SK-N-SH treated with all-trans-retinoic acid at 6 μM for 48 hours (cell line): ENCODE measurements around the gene HSPB6.
A peak's percentile ranks its signal among the peaks of the same experiment; 100 is the strongest.

Experiments
- CSDC2 ChIP-seq: fragments of 250-450 bp; sonication (Bioruptor Pico); IDR thresholded peaks from 2 replicates; pipeline ENCODE4 v1.5.0; 2020; ENCODE audit warnings: mild to moderate bottlenecking, moderate library complexity
- ZFP3 ChIP-seq: fragments of 250-450 bp; sonication (Bioruptor Pico); IDR thresholded peaks from 2 replicates; pipeline ENCODE4 v1.5.0; 2020; ENCODE audit warnings: mild to moderate bottlenecking, moderate library complexity
- ZNF70 ChIP-seq: fragments of 450-650 bp; formaldehyde crosslinking; IDR thresholded peaks from 2 replicates; pipeline ENCODE4 v1.5.0; 2020; ENCODE audit warnings: mild to moderate bottlenecking, moderate library complexity
- TF ChIP-seq, protein P1 (sequence below): fragments of 250-450 bp; sonication (Bioruptor Pico); IDR thresholded peaks from 2 replicates; pipeline ENCODE4 v1.5.0; 2020; ENCODE audit warnings: mild to moderate bottlenecking, moderate library complexity
- TF ChIP-seq, protein P2 (sequence below): fragments of 250-450 bp; sonication (Bioruptor Pico); IDR thresholded peaks from 2 replicates; pipeline ENCODE4 v1.5.1; 2020; ENCODE audit warnings: low read depth, mild to moderate bottlenecking, moderate library complexity

DNA sequence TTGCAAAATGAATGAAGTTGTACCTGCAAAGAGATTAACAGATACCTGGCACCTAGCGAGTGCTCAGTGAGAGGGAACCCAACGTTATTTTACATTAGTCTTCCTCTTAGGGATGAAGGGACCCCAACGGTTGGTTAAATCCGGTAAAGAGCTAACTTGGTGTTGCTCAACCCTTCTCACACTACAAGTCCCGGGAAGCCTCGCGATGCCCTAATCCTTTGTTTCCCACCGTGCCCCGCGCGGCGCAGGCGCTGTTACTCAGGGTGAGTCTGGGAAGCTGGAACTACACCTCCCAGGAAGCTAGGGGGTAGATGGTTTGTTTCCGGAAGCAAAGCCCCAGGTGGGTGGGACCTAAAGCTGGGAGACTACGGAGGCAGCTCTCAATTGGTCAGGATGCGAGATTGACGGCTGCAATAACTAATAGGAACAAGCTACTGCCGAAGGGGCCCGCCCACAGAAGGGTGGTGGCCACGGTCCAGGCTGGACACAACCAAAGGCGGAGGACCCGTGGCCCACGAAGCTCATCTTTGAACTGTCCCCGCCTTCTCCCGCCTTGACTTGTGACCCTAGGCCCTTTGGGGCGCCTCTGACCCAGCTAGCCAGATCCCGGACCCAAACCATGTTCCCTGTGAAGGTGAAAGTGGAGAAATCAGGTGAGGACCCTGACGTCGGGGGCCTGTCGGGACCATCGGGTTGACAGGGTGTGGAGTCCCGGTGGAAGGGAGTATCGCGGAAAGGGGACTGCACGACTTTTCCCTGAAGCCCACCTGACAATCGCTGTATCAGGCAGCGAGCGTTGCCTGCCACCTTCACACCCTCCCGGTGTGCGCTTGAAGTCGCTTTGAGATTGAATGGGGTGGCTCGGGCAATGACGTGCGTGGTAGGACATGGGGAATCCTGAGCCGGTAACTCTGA, 8.5 kb downstream of the HSPB6 start, which contains the start of gene LIN37:
- TF ChIP-seq ZFP3 (CRISPR knock-in tag) (no peak), ZNF70 (CRISPR knock-in tag) (no peak), CSDC2 (no peak)
- TF ChIP-seq, protein P1, sequence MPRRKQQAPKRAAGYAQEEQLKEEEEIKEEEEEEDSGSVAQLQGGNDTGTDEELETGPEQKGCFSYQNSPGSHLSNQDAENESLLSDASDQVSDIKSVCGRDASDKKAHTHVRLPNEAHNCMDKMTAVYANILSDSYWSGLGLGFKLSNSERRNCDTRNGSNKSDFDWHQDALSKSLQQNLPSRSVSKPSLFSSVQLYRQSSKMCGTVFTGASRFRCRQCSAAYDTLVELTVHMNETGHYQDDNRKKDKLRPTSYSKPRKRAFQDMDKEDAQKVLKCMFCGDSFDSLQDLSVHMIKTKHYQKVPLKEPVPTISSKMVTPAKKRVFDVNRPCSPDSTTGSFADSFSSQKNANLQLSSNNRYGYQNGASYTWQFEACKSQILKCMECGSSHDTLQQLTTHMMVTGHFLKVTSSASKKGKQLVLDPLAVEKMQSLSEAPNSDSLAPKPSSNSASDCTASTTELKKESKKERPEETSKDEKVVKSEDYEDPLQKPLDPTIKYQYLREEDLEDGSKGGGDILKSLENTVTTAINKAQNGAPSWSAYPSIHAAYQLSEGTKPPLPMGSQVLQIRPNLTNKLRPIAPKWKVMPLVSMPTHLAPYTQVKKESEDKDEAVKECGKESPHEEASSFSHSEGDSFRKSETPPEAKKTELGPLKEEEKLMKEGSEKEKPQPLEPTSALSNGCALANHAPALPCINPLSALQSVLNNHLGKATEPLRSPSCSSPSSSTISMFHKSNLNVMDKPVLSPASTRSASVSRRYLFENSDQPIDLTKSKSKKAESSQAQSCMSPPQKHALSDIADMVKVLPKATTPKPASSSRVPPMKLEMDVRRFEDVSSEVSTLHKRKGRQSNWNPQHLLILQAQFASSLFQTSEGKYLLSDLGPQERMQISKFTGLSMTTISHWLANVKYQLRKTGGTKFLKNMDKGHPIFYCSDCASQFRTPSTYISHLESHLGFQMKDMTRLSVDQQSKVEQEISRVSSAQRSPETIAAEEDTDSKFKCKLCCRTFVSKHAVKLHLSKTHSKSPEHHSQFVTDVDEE (CRISPR knock-in tag): 0 out of 2 replicates have a peak, but pooled peaks have one; percentile 13
- TF ChIP-seq, protein P2, sequence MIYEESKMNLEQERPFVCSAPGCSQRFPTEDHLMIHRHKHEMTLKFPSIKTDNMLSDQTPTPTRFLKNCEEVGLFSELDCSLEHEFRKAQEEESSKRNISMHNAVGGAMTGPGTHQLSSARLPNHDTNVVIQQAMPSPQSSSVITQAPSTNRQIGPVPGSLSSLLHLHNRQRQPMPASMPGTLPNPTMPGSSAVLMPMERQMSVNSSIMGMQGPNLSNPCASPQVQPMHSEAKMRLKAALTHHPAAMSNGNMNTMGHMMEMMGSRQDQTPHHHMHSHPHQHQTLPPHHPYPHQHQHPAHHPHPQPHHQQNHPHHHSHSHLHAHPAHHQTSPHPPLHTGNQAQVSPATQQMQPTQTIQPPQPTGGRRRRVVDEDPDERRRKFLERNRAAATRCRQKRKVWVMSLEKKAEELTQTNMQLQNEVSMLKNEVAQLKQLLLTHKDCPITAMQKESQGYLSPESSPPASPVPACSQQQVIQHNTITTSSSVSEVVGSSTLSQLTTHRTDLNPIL: no peak
